Measurements from ENCODE around the gene SLCO4A1.

SLCO4A1 gene

DNA sequence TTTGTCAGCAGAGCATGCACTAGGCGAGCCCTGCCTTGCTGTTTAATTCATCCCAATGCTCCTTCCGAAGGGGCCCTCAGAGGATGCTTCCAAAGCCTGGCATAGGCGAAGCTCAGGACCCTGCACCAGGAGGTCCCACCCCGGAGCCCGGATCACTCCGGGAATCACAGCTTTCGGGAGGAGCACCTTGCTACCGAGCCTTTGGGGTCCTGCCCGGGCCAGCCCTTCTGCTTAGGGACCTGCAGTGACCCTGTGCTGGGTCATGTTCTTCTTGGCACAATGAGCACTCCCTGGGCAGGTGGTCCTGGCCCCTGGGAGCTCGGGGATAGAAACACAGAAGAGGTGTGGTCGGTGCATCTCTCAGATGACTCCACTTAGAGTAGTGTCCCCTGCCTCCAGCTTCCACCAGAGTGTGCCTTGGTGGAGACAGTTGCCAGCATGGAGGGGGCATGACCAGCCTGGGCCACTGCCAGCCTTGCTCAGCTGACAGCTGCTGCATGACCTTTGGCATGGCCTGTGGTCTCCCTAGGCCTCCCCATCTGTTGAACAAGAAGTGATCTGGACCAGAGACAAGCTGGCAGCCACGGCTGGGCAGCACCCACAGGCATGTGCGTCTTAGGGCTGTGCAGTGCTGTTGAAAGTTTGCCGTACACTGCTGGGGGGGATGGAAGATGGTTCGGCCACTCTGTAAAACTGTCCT, 44.7 kb upstream of the SLCO4A1 start:
- DNase-seq (ENCODE audit: low read depth) = no peak
- no peak overlapping the region for H3K4me3 ChIP-seq (ENCODE audit: low read depth, low read length)
- TF ChIP-seq CTCF (conservative IDR thresholded peaks at IDR 0.05; ENCODE audit: low read depth, low read length) = no peak

DNA sequence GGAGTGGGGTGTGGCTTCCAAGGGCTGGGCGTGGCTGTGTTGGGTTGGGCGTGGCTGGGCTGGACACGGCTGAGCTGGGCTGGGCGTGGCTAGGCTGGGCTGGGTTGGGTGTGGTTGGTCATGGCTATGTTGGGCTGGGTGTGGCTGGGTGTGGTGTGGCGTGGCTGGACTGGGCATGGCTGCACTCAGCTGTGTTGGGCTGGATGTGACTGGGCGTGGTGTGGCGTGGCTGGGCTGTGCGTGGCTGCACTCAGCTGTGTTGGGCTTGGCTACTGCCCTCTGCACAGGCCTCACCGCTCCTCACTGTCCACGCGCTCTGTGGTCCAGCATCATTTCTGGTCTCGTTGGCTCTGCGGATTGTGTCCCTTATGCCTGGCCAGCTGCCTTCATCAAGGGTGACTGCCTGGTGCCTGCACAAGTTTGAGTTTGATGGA, 43.5 kb upstream of the SLCO4A1 start:
- no peak overlapping the region for H3K4me3 ChIP-seq (ENCODE audit: low read depth, low read length)
- no peak for DNase-seq (ENCODE audit: low read depth)

GRCh38 chr20:62599216-62600110, 42.8 kb upstream of the SLCO4A1 start:
- TF ChIP-seq CTCF (conservative IDR thresholded peaks at IDR 0.05; ENCODE audit: low read depth, low read length) = no peak
- H3K4me3 ChIP-seq (ENCODE audit: low read depth, low read length) = no peak overlapping the region
- DNase-seq (ENCODE audit: low read depth) = no peak

More for the DNA sequence above, 43.5 kb upstream of the SLCO4A1 start:
- TF ChIP-seq CTCF (conservative IDR thresholded peaks at IDR 0.05; ENCODE audit: low read depth, low read length) = no peak

- H3K4me3 ChIP-seq (ENCODE audit: low read depth, low read length) = no peak overlapping the region
- TF ChIP-seq CTCF (conservative IDR thresholded peaks at IDR 0.05; ENCODE audit: low read depth, low read length) = no peak
- DNase-seq (ENCODE audit: low read depth) = no peak
Observed at GRCh38 chr20:62601172-62601571, 41.1 kb upstream of the SLCO4A1 start.

- H3K4me3 ChIP-seq (ENCODE audit: low read depth, low read length) = no peak overlapping the region
- DNase-seq (ENCODE audit: low read depth) = no peak
- no peak for TF ChIP-seq CTCF (conservative IDR thresholded peaks at IDR 0.05; ENCODE audit: low read depth, low read length)
Observed at GRCh38 chr20:62601714-62602113, 40.6 kb upstream of the SLCO4A1 start.

DNA sequence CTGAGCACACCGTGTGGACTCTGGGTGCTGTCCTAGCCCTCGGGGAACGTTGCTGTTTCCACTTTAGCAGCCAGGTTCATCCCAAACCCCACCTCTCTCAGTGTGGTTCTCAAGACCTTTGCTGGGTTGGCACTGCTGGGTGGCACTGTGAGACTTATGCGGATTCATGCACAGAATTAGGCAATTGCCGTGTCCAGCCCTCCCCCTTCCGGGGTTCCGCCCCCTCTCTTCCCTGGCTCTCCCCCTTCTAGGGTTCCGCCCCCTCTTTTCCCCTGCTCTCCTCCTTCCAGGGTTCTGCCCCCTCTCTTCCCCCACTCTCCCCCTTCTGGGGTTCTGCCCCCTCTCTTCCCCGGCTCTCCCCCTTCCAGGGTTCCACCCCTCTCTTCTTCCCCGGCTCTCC, 39.8 kb upstream of the SLCO4A1 start:
- TF ChIP-seq CTCF (conservative IDR thresholded peaks at IDR 0.05; ENCODE audit: low read depth, low read length) = no peak
- no peak for DNase-seq (ENCODE audit: low read depth)
- no peak overlapping the region for H3K4me3 ChIP-seq (ENCODE audit: low read depth, low read length)
